Mesenchymal stem cell (in vitro differentiated cells and primary cell): ENCODE results near the gene CRACR2A.

ENCODE experiments used
- DNase-seq: peaks from one replicate; pipeline ENCODE4 v3.0.0-alpha.2; 2013
- H2AFZ ChIP-seq: one replicate; pipeline ENCODE4 v1.6.1; 2013; ENCODE audit warnings: low read depth, mild to moderate bottlenecking, control low read depth, inconsistent platforms, low read length, moderate library complexity
- H2AK5ac ChIP-seq: 2 replicates; pipeline ENCODE4 v1.6.1; 2013; ENCODE audit warnings: low read length, moderate library complexity, mild to moderate bottlenecking, inconsistent platforms; ENCODE audit not compliant: severe bottlenecking
- H2BK120ac ChIP-seq: one replicate; pipeline ENCODE4 v1.6.1; 2013; ENCODE audit warnings: low read depth, mild to moderate bottlenecking, inconsistent platforms, low read length, moderate library complexity
- H2BK12ac ChIP-seq, 2 experiments: one replicate each; pipeline ENCODE4 v1.6.1; 2013; ENCODE audit warnings: inconsistent platforms in 2 of 2, low read length in 2 of 2, mild to moderate bottlenecking in 2 of 2, moderate library complexity in 2 of 2, control low read depth in 1 of 2
- H2BK15ac ChIP-seq: one replicate; pipeline ENCODE4 v1.6.1; 2013; ENCODE audit warnings: mild to moderate bottlenecking, low read depth, inconsistent platforms; ENCODE audit not compliant: poor library complexity, severe bottlenecking
- H2BK5ac ChIP-seq: 2 replicates; pipeline ENCODE4 v1.6.1; 2013; ENCODE audit warnings: low read depth, mild to moderate bottlenecking, low read length, control low read depth, inconsistent platforms; ENCODE audit not compliant: poor library complexity, severe bottlenecking
- H3K14ac ChIP-seq, 2 experiments: one replicate each; pipeline ENCODE4 v1.6.1; 2013; ENCODE audit warnings: inconsistent platforms in 2 of 2, low read length in 2 of 2, control low read depth in 1 of 2, mild to moderate bottlenecking in 1 of 2, moderate library complexity in 1 of 2
- H3K18ac ChIP-seq, 2 experiments: one replicate each; pipeline ENCODE4 v1.6.1; 2013; ENCODE audit warnings: inconsistent platforms in 2 of 2, low read length in 2 of 2, control low read depth in 1 of 2, low read depth in 1 of 2, mild to moderate bottlenecking in 1 of 2
- H3K23ac ChIP-seq, 2 experiments: one replicate each; pipeline ENCODE4 v1.6.1; 2013; ENCODE audit warnings: inconsistent platforms in 2 of 2, low read length in 2 of 2, mild to moderate bottlenecking in 2 of 2, moderate library complexity in 2 of 2, control low read depth in 1 of 2
- H3K27ac ChIP-seq: 2 replicates; pipeline ENCODE4 v1.5.1; 2013; ENCODE audit warnings: mild to moderate bottlenecking, moderate library complexity, low read length, control low read depth, inconsistent platforms; ENCODE audit not compliant: poor library complexity, severe bottlenecking
- H3K27me3 ChIP-seq, 2 experiments: 2 replicates each; pipeline versions ENCODE4 v1.6.1 to v1.7.0; 2013; ENCODE audit warnings: low read length in 2 of 2, mild to moderate bottlenecking in 2 of 2, moderate library complexity in 2 of 2, control low read depth in 1 of 2, inconsistent platforms in 1 of 2; ENCODE audit not compliant: control insufficient read depth in 1 of 2, insufficient read depth in 1 of 2
- H3K36me3 ChIP-seq, 2 experiments: 2 replicates each; pipeline versions ENCODE4 v1.6.1 to v1.7.0; 2013; ENCODE audit warnings: low read length in 2 of 2, control low read depth in 1 of 2, inconsistent platforms in 1 of 2, low read depth in 1 of 2, mild to moderate bottlenecking in 1 of 2; ENCODE audit not compliant: insufficient read depth in 2 of 2, control insufficient read depth in 1 of 2
- H3K4ac ChIP-seq, 2 experiments: one replicate each; pipeline ENCODE4 v1.6.1; 2013; ENCODE audit warnings: inconsistent platforms in 2 of 2, low read length in 2 of 2, mild to moderate bottlenecking in 2 of 2, moderate library complexity in 2 of 2, control low read depth in 1 of 2, low read depth in 1 of 2
- H3K4me1 ChIP-seq: 2 replicates; pipeline ENCODE4 v1.6.1; 2013; ENCODE audit warnings: low read depth, low read length, control low read depth; ENCODE audit not compliant: control insufficient read depth, insufficient read depth
- H3K4me2 ChIP-seq: 2 replicates; pipeline ENCODE4 v1.6.1; 2013; ENCODE audit warnings: low read length, mild to moderate bottlenecking, inconsistent platforms; ENCODE audit not compliant: poor library complexity, severe bottlenecking
- H3K4me3 ChIP-seq, 2 experiments: 2 replicates each; pipeline versions ENCODE4 v1.5.1 to v1.7.0; 2013; ENCODE audit warnings: low read length in 2 of 2, mild to moderate bottlenecking in 2 of 2, control low read depth in 1 of 2, low read depth in 1 of 2; ENCODE audit not compliant: insufficient read depth in 1 of 2
- H3K79me1 ChIP-seq: replicated peaks from 2 replicates; pipeline ENCODE4 v1.6.1; 2013; ENCODE audit warnings: mild to moderate bottlenecking, control low read depth, low read length, inconsistent platforms; ENCODE audit not compliant: poor library complexity, severe bottlenecking
- H3K9ac ChIP-seq: 2 replicates; pipeline ENCODE4 v1.7.0; 2013; ENCODE audit warnings: mild to moderate bottlenecking, low read length, moderate library complexity
- H3K9me3 ChIP-seq: 2 replicates; pipeline ENCODE4 v1.7.0; 2013; ENCODE audit warnings: mild to moderate bottlenecking, low read length; ENCODE audit not compliant: control insufficient read depth
- H4K8ac ChIP-seq: one replicate; pipeline ENCODE4 v1.6.1; 2013; ENCODE audit warnings: inconsistent platforms, mild to moderate bottlenecking, low read length, moderate library complexity
- H4K91ac ChIP-seq: one replicate; pipeline ENCODE4 v1.6.1; 2013; ENCODE audit warnings: mild to moderate bottlenecking, low read length, inconsistent platforms
- WGBS: methylation state at CpG from one replicate; pipeline ENCODE4 v1.1.7; 2013; ENCODE audit warnings: mixed read lengths; 5-methylcytosine and 5-hydroxymethylcytosine counted together

The CRACR2A gene

GRCh38 chr12:3681595-3682061 is 71.3 kb downstream of the CRACR2A start:
- peaks cover 6 to 25% of the 10 kb centered on the region in 2 experiments for H3K36me3 ChIP-seq
- no peak overlapping the region for H3K14ac ChIP-seq
- no peak overlapping the region for H3K4me3 ChIP-seq
- no peak overlapping the region for H4K91ac ChIP-seq
- H2AK5ac ChIP-seq = no peak overlapping the region
- H3K9me3 ChIP-seq = no peaks in the 10 kb centered on the region
- H3K27ac ChIP-seq = no peak overlapping the region
- DNase-seq = no peak
- H3K9ac ChIP-seq = no peak overlapping the region
- H2BK12ac ChIP-seq = no peak overlapping the region
- H3K18ac ChIP-seq = no peak overlapping the region
- H4K8ac ChIP-seq = no peak overlapping the region
- no peak overlapping the region for H3K4me2 ChIP-seq
- WGBS = 81% methylated on average over 3 of the region's 6 CpGs
- H2BK120ac ChIP-seq = no peak overlapping the region
- H3K79me1 ChIP-seq = no peaks in the 10 kb centered on the region
- H2BK5ac ChIP-seq = no peak overlapping the region
- no peak overlapping the region for H3K4ac ChIP-seq
- H3K27me3 ChIP-seq = no peaks in the 10 kb centered on the region
- no peak overlapping the region for H2AFZ ChIP-seq
- H3K23ac ChIP-seq = no peak overlapping the region
- no peak overlapping the region for H2BK15ac ChIP-seq
- H3K4me1 ChIP-seq = no peaks in the 10 kb centered on the region

DNA sequence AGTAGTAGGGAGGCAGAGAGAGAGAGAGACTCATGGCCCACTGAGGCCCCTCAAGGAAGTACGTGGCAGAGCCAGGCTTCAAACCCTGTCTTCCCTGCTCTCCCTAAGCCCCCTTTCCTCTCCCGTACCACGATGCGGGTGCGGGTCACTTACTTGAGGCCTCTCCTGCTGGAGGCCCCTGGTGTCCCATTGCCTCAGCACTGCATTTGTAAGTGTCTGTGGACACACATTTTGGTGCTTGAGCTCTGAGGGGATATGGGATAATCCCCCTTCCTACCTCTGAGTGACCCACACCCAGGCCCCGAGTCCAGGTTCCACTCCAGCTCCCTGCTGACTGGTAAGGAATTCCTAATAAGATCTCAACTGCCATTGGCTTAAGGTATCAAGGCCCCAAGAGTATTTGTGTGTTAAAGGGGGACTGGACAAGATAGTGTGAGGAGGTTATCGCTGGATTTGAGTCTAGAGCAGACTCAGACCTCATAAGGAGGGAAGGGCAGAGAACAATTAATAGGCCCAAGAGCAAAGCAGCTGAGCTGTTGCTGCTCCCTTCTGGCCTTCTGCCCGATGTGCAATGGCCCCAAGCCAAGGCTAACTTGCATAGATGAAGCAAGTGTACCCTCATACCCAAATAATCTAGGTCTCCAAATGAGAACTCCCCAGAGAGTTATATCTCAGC is 71.9 kb downstream of the CRACR2A start:
- H3K23ac ChIP-seq = no peak overlapping the region
- no peak overlapping the region for H4K91ac ChIP-seq
- no peak overlapping the region for H3K27ac ChIP-seq
- H3K27me3 ChIP-seq = no peaks in the 10 kb centered on the region
- no peak overlapping the region for H2AK5ac ChIP-seq
- WGBS = 71% methylated on average over 8 of the region's 8 CpGs
- no peak overlapping the region for H2AFZ ChIP-seq
- H2BK12ac ChIP-seq = no peak overlapping the region
- H3K18ac ChIP-seq = no peak overlapping the region
- no peak overlapping the region for H2BK15ac ChIP-seq
- no peaks in the 10 kb centered on the region for H3K79me1 ChIP-seq
- no peaks in the 10 kb centered on the region for H3K9me3 ChIP-seq
- H3K4ac ChIP-seq = no peak overlapping the region
- no peak overlapping the region for H3K9ac ChIP-seq
- H2BK5ac ChIP-seq = no peak overlapping the region
- no peaks in the 10 kb centered on the region for H3K4me1 ChIP-seq
- H3K4me3 ChIP-seq = no peak overlapping the region
- H3K14ac ChIP-seq = no peak overlapping the region
- peaks cover 6 to 29% of the 10 kb centered on the region in 2 experiments for H3K36me3 ChIP-seq
- no peak overlapping the region for H2BK120ac ChIP-seq
- DNase-seq = no peak
- no peak overlapping the region for H4K8ac ChIP-seq
- no peak overlapping the region for H3K4me2 ChIP-seq

GRCh38 chr12:3679831-3680230 is 73.1 kb downstream of the CRACR2A start:
- Histone ChIP-seq H4K8ac (no peak overlapping the region), H2AK5ac (no peak overlapping the region), H3K9me3 (no peaks in the 10 kb centered on the region), H2BK5ac (no peak overlapping the region), H3K4me2 (no peak overlapping the region), H3K9ac (no peak overlapping the region), H3K79me1 (no peaks in the 10 kb centered on the region), H4K91ac (no peak overlapping the region), H2AFZ (no peak overlapping the region), H2BK12ac (no peak overlapping the region), H3K27me3 (no peaks in the 10 kb centered on the region), H3K36me3 (peaks cover 6 to 29% of the 10 kb centered on the region in 2 experiments), H3K18ac (no peak overlapping the region), H3K4me1 (no peaks in the 10 kb centered on the region), H2BK120ac (no peak overlapping the region), H3K23ac (no peak overlapping the region), H3K27ac (no peak overlapping the region), H2BK15ac (no peak overlapping the region), H3K4me3 (no peak overlapping the region), H3K4ac (no peak overlapping the region), H3K14ac (no peak overlapping the region)
- DNase-seq = no peak
- 95% methylated on average over 3 of the region's 3 CpGs for WGBS

DNA sequence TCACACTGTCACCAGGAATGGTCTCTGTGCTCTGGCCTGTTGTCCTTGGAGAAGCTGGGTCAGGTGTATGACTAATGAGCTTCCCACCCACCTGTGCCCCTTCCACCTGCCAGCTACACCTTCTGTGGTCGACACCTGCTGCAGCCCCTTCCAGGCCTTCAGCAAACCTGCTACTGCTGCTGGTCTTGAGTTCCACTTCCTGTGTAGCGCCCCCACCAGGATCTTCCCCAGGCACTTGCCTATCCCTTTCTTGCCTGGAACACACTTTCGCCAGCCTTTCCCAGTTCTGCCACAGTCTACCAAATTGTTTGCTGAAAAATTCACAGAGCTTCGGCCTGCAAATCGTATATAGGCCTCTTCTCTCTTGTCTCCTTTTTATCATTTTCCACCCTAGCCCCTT is 75.3 kb downstream of the CRACR2A start:
- Histone ChIP-seq H3K14ac (no peak overlapping the region), H2AK5ac (no peak overlapping the region), H2BK5ac (no peak overlapping the region), H3K4me1 (peaks cover 2% of the 10 kb centered on the region), H3K79me1 (no peaks in the 10 kb centered on the region), H4K8ac (no peak overlapping the region), H3K4ac (no peak overlapping the region), H3K9ac (no peak overlapping the region), H3K36me3 (peaks cover 8 to 43% of the 10 kb centered on the region in 2 experiments), H3K4me3 (no peak overlapping the region), H3K18ac (no peak overlapping the region), H2BK120ac (no peak overlapping the region), H3K4me2 (no peak overlapping the region), H3K27me3 (no peaks in the 10 kb centered on the region), H2AFZ (no peak overlapping the region), H3K9me3 (no peaks in the 10 kb centered on the region), H3K27ac (no peak overlapping the region), H4K91ac (no peak overlapping the region), H3K23ac (no peak overlapping the region), H2BK15ac (no peak overlapping the region), H2BK12ac (no peak overlapping the region)
- no peak for DNase-seq
- WGBS = 94% methylated on average over 5 of the region's 5 CpGs
